Measurements from ENCODE around the gene FES. TPM values are rescaled to one million over a fixed set of nuclear protein-coding genes. Genes with fewer than 3 reads are reported as not detected.

Gene FES
- total and polyA plus RNA-seq, 8 donors = 3.9 to 26.5 (median 9.1) TPM

- peaks cover 6 to 46% (median 25%) of the 10 kb centered on the region in 3 donors for H3K4me1 ChIP-seq
- no peak for FAIRE-seq
- intact Hi-C loops (cut with DNase I) = no loop called here
- peak overlapping the region in 1 of 4 donors; percentile 11 for H3K27ac ChIP-seq
- H3K4me3 ChIP-seq = no peak overlapping the region
- no peaks in the 10 kb centered on the region for H3K9me3 ChIP-seq
- 89 to 96% methylated on average over 4 of the region's 4 CpGs for WGBS, 2 donors
- H3K27me3 ChIP-seq = no peaks in the 10 kb centered on the region
- ATAC-seq = no peak
- no peak for TF ChIP-seq CTCF (IDR thresholded peaks at IDR 0.05)
- H3K36me3 ChIP-seq = no peaks in the 10 kb centered on the region
- DNase-seq = no peak
Measured at GRCh38 chr15:90863987-90864386, 20.3 kb upstream of the FES start.

GRCh38 chr15:90864507-90864906, 19.8 kb upstream of the FES start:
- intact Hi-C loops (cut with DNase I) = no loop called here
- no peak for TF ChIP-seq CTCF (IDR thresholded peaks at IDR 0.05)
- WGBS, 2 donors = 92 to 94% methylated on average over 10 of the region's 10 CpGs
- DNase-seq = no peak
- no peak for ATAC-seq
- H3K4me3 ChIP-seq = no peak overlapping the region
- peaks cover 6 to 47% (median 29%) of the 10 kb centered on the region in 3 donors for H3K4me1 ChIP-seq
- no peaks in the 10 kb centered on the region for H3K27me3 ChIP-seq
- no peaks in the 10 kb centered on the region for H3K36me3 ChIP-seq
- no peak overlapping the region for H3K27ac ChIP-seq
- no peaks in the 10 kb centered on the region for H3K9me3 ChIP-seq
- FAIRE-seq = no peak

- no peak for FAIRE-seq
- TF ChIP-seq CTCF (IDR thresholded peaks at IDR 0.05) = no peak
- H3K4me1 ChIP-seq = peaks cover 11 to 47% (median 23%) of the 10 kb centered on the region in 3 donors
- ATAC-seq = no peak
- no peak overlapping the region for H3K27ac ChIP-seq
- 93 to 97% methylated on average over 4 of the region's 4 CpGs for WGBS, 2 donors
- no peaks in the 10 kb centered on the region for H3K27me3 ChIP-seq
- no peaks in the 10 kb centered on the region for H3K9me3 ChIP-seq
- DNase-seq = no peak
- no peaks in the 10 kb centered on the region for H3K36me3 ChIP-seq
- intact Hi-C loops (cut with DNase I) = no loop called here
- H3K4me3 ChIP-seq = no peak overlapping the region
Measured at GRCh38 chr15:90865702-90866101, 18.6 kb upstream of the FES start.

- H3K36me3 ChIP-seq = no peaks in the 10 kb centered on the region
- intact Hi-C loops (cut with DNase I) = no loop called here
- TF ChIP-seq CTCF (IDR thresholded peaks at IDR 0.05) = no peak
- 33 to 38% methylated on average over 16 of the region's 16 CpGs for WGBS, 2 donors
- peak overlapping the region in 2 of 4 donors; percentile 15 to 54 for H3K27ac ChIP-seq
- H3K4me3 ChIP-seq = no peak overlapping the region
- H3K4me1 ChIP-seq = peaks cover 6 to 42% (median 18%) of the 10 kb centered on the region in 3 donors
- no peaks in the 10 kb centered on the region for H3K27me3 ChIP-seq
- peak in 3 of 4 donors; percentile 21 to 44 (median 22) for ATAC-seq
- no peak for FAIRE-seq
- no peak for DNase-seq
- no peaks in the 10 kb centered on the region for H3K9me3 ChIP-seq
Measured at GRCh38 chr15:90866161-90866715, 18.1 kb upstream of the FES start.

GRCh38 chr15:90866800-90867199, 17.5 kb upstream of the FES start:
- Histone ChIP-seq H3K36me3 (no peaks in the 10 kb centered on the region), H3K4me3 (no peak overlapping the region), H3K4me1 (peaks cover 6 to 37% (median 16%) of the 10 kb centered on the region in 3 donors), H3K27me3 (no peaks in the 10 kb centered on the region), H3K9me3 (no peaks in the 10 kb centered on the region), H3K27ac (peak overlapping the region in 2 of 4 donors; percentile 15 to 54)
- ATAC-seq (no peak), FAIRE-seq (no peak), DNase-seq (no peak)
- TF ChIP-seq CTCF (IDR thresholded peaks at IDR 0.05) = no peak
- 66 to 72% methylated on average over 3 of the region's 3 CpGs for WGBS, 2 donors
- intact Hi-C loops (cut with DNase I) = no loop called here
